GM18519 (cell line): Measurements from ENCODE around the gene PCDH8.
"Not testable (repeated sequence)": the region's sequence is repeated elsewhere in the genome, so short reads cannot be mapped to it uniquely, and the experiment has no call there.

ENCODE experiments used
- ATAC-seq: cut with Tn5 transposase; IDR thresholded peaks from one replicate; pipeline ENCODE4 v1.9.1; 2021; ENCODE audit warnings: mild to moderate bottlenecking, moderate library complexity; ENCODE audit not compliant: unreplicated experiment, low FRiP score

Gene PCDH8

GRCh38 chr13:52817886-52818285, 30.6 kb downstream of the PCDH8 start:
- not testable (repeated sequence) for ATAC-seq

- no peak for ATAC-seq
Measured at GRCh38 chr13:52815330-52815729, 33.1 kb downstream of the PCDH8 start.

GRCh38 chr13:52812941-52813340, 35.5 kb downstream of the PCDH8 start:
- no peak for ATAC-seq

- no peak for ATAC-seq
Measured at GRCh38 chr13:52811841-52812240, 36.6 kb downstream of the PCDH8 start.

- ATAC-seq = no peak
Measured at GRCh38 chr13:52810526-52810925, 37.9 kb downstream of the PCDH8 start.

GRCh38 chr13:52810011-52810410, 38.4 kb downstream of the PCDH8 start:
- no peak for ATAC-seq

GRCh38 chr13:52809310-52809769, 39.1 kb downstream of the PCDH8 start:
- ATAC-seq = peak; percentile 75

GRCh38 chr13:52808842-52809219, 39.6 kb downstream of the PCDH8 start:
- ATAC-seq = no peak

- ATAC-seq = no peak
Measured at GRCh38 chr13:52806029-52806428, 42.4 kb downstream of the PCDH8 start.

GRCh38 chr13:52804202-52804641, 44.2 kb downstream of the PCDH8 start:
- no peak for ATAC-seq

GRCh38 chr13:52800856-52801255, 47.6 kb downstream of the PCDH8 start:
- no peak for ATAC-seq

- ATAC-seq = no peak
Measured at GRCh38 chr13:52798770-52799430, 49.5 kb downstream of the PCDH8 start.

GRCh38 chr13:52797176-52797575, 51.3 kb downstream of the PCDH8 start:
- no peak for ATAC-seq

GRCh38 chr13:52794589-52794988, 53.9 kb downstream of the PCDH8 start:
- ATAC-seq = no peak

GRCh38 chr13:52793515-52794061, 54.9 kb downstream of the PCDH8 start:
- no peak for ATAC-seq
